ENCODE data around the gene REEP1. TPM values are rescaled to one million over a fixed set of nuclear protein-coding genes. Genes with fewer than 3 reads are reported as not detected.

Gene REEP1
- total and polyA plus RNA-seq, 2 of the 8 experiments (the other 6 are each of a cell fraction or from before 2014, with no cell fraction given): 0.74 to 1.5 TPM

DNA sequence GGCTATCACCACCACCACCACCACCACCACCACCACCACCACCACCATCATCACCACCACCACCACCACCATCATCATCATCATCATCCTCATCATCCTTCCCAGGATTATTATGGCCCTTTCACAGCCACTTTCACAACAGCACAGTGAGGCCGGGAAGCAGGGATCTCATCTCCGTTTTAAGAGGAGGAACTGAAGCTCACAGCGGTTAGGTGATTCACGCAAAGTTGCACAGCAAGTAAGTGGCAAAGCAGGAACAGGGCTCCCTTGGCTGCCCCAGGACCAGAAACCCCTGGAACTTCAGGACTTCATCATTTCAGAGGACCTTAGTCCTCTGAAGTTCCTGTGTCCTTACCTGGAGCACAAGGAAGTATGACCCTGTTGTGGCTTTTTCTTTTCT lies 111.4 kb downstream of the REEP1 start (continued):
- TF ChIP-seq, protein P1, sequence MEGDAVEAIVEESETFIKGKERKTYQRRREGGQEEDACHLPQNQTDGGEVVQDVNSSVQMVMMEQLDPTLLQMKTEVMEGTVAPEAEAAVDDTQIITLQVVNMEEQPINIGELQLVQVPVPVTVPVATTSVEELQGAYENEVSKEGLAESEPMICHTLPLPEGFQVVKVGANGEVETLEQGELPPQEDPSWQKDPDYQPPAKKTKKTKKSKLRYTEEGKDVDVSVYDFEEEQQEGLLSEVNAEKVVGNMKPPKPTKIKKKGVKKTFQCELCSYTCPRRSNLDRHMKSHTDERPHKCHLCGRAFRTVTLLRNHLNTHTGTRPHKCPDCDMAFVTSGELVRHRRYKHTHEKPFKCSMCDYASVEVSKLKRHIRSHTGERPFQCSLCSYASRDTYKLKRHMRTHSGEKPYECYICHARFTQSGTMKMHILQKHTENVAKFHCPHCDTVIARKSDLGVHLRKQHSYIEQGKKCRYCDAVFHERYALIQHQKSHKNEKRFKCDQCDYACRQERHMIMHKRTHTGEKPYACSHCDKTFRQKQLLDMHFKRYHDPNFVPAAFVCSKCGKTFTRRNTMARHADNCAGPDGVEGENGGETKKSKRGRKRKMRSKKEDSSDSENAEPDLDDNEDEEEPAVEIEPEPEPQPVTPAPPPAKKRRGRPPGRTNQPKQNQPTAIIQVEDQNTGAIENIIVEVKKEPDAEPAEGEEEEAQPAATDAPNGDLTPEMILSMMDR (IDR thresholded peaks at IDR 0.05; ENCODE audit: control extremely low read depth in 1 of 3, insufficient read depth in 1 of 3, low read depth in 1 of 3, low read length in 3 of 3): no peak
- no peak for TF ChIP-seq TCF12 (IDR thresholded peaks at IDR 0.05; ENCODE audit: low read depth, low read length)
- TF ChIP-seq, protein P2, sequence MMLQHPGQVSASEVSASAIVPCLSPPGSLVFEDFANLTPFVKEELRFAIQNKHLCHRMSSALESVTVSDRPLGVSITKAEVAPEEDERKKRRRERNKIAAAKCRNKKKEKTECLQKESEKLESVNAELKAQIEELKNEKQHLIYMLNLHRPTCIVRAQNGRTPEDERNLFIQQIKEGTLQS (IDR thresholded peaks at IDR 0.05; ENCODE audit: insufficient read depth, low read depth, low read length): no peak
- TF ChIP-seq CREB1 (IDR thresholded peaks at IDR 0.05): no peak
- no peak for TF ChIP-seq SRF (IDR thresholded peaks at IDR 0.05; ENCODE audit: low read depth, low read length)
- TF ChIP-seq CHD2 (IDR thresholded peaks at IDR 0.05; ENCODE audit: low read length): no peak
- no peak for TF ChIP-seq SP1 (IDR thresholded peaks at IDR 0.05; ENCODE audit: low read depth, low read length)

Measured in H1 (cell line).